Measurements from ENCODE around the gene IL20RB. TPM values are rescaled to one million over a fixed set of nuclear protein-coding genes. Genes with fewer than 3 reads are reported as not detected.

The IL20RB gene
- total and polyA plus RNA-seq, 2 donors (not counting 3 experiments of a cell fraction or from before 2014, with no cell fraction given), result 0.79 to 1.6 TPM

DNA sequence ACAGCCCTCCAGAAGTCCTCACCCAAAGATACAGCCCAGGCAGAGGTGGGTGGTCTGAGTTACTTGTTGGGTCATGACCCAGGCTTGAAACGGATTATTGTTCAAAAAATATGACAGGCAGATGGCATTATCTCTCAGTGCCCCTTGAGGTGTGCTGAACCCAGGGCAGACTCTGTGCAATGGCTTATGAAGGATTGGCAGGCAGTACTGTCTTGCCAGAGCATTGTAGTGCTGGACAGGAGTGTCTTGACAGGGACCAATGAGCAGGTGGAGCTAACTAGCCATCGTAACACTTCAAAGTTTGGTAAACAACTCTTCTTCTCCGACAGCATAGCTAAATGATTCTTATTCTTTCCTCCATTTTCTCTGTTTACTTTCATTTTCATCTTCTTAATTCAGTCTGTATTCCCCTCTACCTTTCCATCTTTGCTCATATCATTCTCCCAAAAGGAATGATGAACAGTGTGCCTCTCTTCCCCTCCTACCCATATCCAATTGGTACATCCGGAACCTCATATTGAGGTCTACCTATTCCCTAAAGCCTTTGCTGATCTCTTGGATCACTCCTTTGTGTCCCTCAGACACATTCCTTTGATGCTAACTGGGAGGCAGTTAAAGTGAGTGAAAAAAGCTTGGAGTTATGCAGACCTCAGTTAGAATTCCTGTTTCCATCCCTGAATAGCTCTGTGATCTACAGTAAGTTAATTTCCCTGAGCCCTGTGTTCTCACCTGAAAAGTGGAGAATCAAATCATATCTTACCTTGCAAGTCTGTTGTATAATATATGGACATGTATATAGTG lies 2.6 kb upstream of the IL20RB start:
- Histone ChIP-seq H3K9ac (replicated peaks; ENCODE audit: extremely low read depth, insufficient read depth, low read length) (no peak overlapping the region), H3K9me3 (replicated peaks; ENCODE audit: control insufficient read depth, insufficient read depth, low read length) (no peaks in the 10 kb centered on the region), H3K9me1 (replicated peaks; ENCODE audit: control insufficient read depth, extremely low read depth, insufficient read depth, low read length) (no peaks in the 10 kb centered on the region), H4K20me1 (replicated peaks; ENCODE audit: control insufficient read depth, extremely low read depth, insufficient read depth, low read length) (no peaks in the 10 kb centered on the region), H3K4me2 (ENCODE audit: insufficient read depth, low read length) (peak overlapping the region; percentile 6), H3K36me3 (ENCODE audit: control insufficient read depth in 2 of 2, extremely low read depth in 1 of 2, insufficient read depth in 2 of 2, low read length in 2 of 2) (no peaks in the 10 kb centered on the region), H3K79me2 (ENCODE audit: control insufficient read depth, insufficient read depth, low read length) (no peaks in the 10 kb centered on the region), H3K4me3 (replicated peaks in 1 of 3; ENCODE audit: insufficient read depth in 1 of 3, low read depth in 1 of 3, low read length in 3 of 3) (no peak overlapping the region), H3K27me3 (ENCODE audit: control insufficient read depth in 2 of 2, insufficient read depth in 2 of 2, low read length in 2 of 2) (no peaks in the 10 kb centered on the region), H3K27ac (ENCODE audit: insufficient read depth, low read depth, low read length) (peak overlapping the region; percentile 5), H3K4me1 (ENCODE audit: control insufficient read depth, extremely low read depth, insufficient read depth, low read length) (peaks cover 13% of the 10 kb centered on the region), H2AFZ (ENCODE audit: low read depth, low read length) (no peak overlapping the region)
- dilution Hi-C loops (cut with MboI; ENCODE audit: extremely low pct_ligation_motif_present, low sequenced_read_pairs), result no loop called here
- TF ChIP-seq, protein P1, sequence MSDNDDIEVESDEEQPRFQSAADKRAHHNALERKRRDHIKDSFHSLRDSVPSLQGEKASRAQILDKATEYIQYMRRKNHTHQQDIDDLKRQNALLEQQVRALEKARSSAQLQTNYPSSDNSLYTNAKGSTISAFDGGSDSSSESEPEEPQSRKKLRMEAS (IDR thresholded peaks at IDR 0.05; ENCODE audit: insufficient read depth, insufficient read length), result no peak
- no peak for TF ChIP-seq FOS (IDR thresholded peaks at IDR 0.05; ENCODE audit: borderline replicate concordance, insufficient read depth, low read length)
- TF ChIP-seq MYC (IDR thresholded peaks at IDR 0.05; ENCODE audit: low read depth, low read length), result no peak
- TF ChIP-seq GATA2 (IDR thresholded peaks at IDR 0.05; ENCODE audit: insufficient read depth, insufficient read length, low read depth, low read length), result no peak
- no peak for TF ChIP-seq POLR2A (IDR thresholded peaks at IDR 0.05; ENCODE audit: low read depth, low read length)
- TF ChIP-seq EZH2 (IDR thresholded peaks at IDR 0.05; ENCODE audit: borderline replicate concordance, low read depth, low read length, severe bottlenecking), result no peak
- TF ChIP-seq POLR2AphosphoS5 (IDR thresholded peaks at IDR 0.05; ENCODE audit: insufficient read depth, low read depth, low read length), result no peak
- TF ChIP-seq JUN (IDR thresholded peaks at IDR 0.05; ENCODE audit: borderline replicate concordance, insufficient read depth, insufficient read length, low read depth), result no peak
- TF ChIP-seq, protein P2, sequence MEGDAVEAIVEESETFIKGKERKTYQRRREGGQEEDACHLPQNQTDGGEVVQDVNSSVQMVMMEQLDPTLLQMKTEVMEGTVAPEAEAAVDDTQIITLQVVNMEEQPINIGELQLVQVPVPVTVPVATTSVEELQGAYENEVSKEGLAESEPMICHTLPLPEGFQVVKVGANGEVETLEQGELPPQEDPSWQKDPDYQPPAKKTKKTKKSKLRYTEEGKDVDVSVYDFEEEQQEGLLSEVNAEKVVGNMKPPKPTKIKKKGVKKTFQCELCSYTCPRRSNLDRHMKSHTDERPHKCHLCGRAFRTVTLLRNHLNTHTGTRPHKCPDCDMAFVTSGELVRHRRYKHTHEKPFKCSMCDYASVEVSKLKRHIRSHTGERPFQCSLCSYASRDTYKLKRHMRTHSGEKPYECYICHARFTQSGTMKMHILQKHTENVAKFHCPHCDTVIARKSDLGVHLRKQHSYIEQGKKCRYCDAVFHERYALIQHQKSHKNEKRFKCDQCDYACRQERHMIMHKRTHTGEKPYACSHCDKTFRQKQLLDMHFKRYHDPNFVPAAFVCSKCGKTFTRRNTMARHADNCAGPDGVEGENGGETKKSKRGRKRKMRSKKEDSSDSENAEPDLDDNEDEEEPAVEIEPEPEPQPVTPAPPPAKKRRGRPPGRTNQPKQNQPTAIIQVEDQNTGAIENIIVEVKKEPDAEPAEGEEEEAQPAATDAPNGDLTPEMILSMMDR (IDR thresholded peaks at IDR 0.05; ENCODE audit: extremely low read depth in 1 of 2, insufficient read depth in 1 of 2, low read depth in 1 of 2, low read length in 2 of 2), result no peak
- no TSS peak for BruUV-seq (replicated peaks)
- no peak for FAIRE-seq
- ChIA-PET POLR2A (no interaction called here), CTCF (interaction anchor here (0.9 to 1.8 kb wide), 4 partner anchors 39 to 203 kb away, joined by 3 to 7 read pairs (median 6); partner anchors contain the start of genes NCK1 and STAG1)
- DNase-seq (ENCODE audit: low read depth, low spot score), result no peak
- intact Hi-C loops (cut with micrococcal nuclease), result loop anchor here (1.0 kb wide), 1 partner anchor 8 kb away; no protein-coding TSS in a partner anchor

Measured in endothelial cell of umbilical vein (primary cell).